ENCODE data around the gene RPTOR. TPM values are rescaled to one million over a fixed set of nuclear protein-coding genes. Genes with fewer than 3 reads are reported as not detected.
A peak's percentile ranks its signal among the peaks of the same experiment; 100 is the strongest.

The RPTOR gene
- total and polyA plus RNA-seq, 2 experiments from 2014 or later, result 13.2 to 37.9 TPM

- no peak overlapping the region for H3K27ac ChIP-seq
- H3K27me3 ChIP-seq, result no peaks in the 10 kb centered on the region
- no peaks in the 10 kb centered on the region for H3K36me3 ChIP-seq
- H3K4me1 ChIP-seq (ENCODE audit: low read depth), result peaks cover 10% of the 10 kb centered on the region
- no peaks in the 10 kb centered on the region for H3K9me3 ChIP-seq (ENCODE audit: low read depth)
- no peak for DNase-seq (ENCODE audit: low read depth in 1 of 2, low spot score in 1 of 2)
- H3K4me3 ChIP-seq, result no peak overlapping the region
- TF ChIP-seq CTCF (IDR thresholded peaks at IDR 0.05; ENCODE audit: low read depth, low read length), result no peak
Observed at GRCh38 chr17:80924807-80925610, 380.4 kb downstream of the RPTOR start.

DNA sequence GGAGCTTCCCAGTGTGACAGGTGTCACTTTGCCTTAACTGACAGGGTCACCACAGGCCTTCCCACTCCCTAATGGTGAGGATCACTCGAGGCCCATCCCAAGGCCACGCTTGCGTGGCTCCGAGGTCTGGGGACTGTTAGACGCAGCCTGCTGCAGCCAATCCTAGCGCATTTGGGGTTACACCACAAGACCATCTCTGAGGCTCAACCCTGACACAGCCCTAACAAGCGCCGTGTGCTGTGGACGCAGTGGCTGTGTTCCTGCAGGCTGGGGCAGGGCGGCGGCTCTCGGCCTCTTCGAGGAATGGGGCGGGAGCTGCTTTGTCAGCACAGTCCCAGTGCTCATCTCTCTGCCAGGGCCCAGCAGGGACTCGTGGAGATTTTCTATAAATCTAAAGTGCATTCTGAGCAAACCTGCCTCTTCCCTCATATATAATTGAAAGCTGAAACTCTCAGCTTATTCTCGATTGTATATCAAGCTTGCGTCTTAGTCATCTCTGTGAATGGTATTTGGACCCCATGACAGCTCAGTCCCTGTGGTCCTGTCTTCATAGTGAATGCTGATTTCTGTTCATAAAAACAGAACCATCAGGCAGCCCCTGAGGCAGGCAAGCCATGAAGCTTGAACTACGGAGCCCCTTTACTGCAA is 381.2 kb downstream of the RPTOR start:
- no peak for TF ChIP-seq CTCF (IDR thresholded peaks at IDR 0.05; ENCODE audit: low read depth, low read length)
- H3K4me3 ChIP-seq, result no peak overlapping the region
- no peak overlapping the region for H3K27ac ChIP-seq
- no peaks in the 10 kb centered on the region for H3K36me3 ChIP-seq
- no peak for DNase-seq (ENCODE audit: low read depth in 1 of 2, low spot score in 1 of 2)
- peaks cover 10% of the 10 kb centered on the region for H3K4me1 ChIP-seq (ENCODE audit: low read depth)
- H3K27me3 ChIP-seq, result no peaks in the 10 kb centered on the region
- H3K9me3 ChIP-seq (ENCODE audit: low read depth), result no peaks in the 10 kb centered on the region

- H3K9me3 ChIP-seq (ENCODE audit: low read depth), result no peaks in the 10 kb centered on the region
- no peak for DNase-seq (ENCODE audit: low read depth in 1 of 2, low spot score in 1 of 2)
- H3K27ac ChIP-seq, result no peak overlapping the region
- H3K36me3 ChIP-seq, result no peaks in the 10 kb centered on the region
- H3K4me1 ChIP-seq (ENCODE audit: low read depth), result peaks cover 10% of the 10 kb centered on the region
- no peak for TF ChIP-seq CTCF (IDR thresholded peaks at IDR 0.05; ENCODE audit: low read depth, low read length)
- no peak overlapping the region for H3K4me3 ChIP-seq
- H3K27me3 ChIP-seq, result no peaks in the 10 kb centered on the region
Observed at GRCh38 chr17:80926591-80927250, 382.1 kb downstream of the RPTOR start.

- Histone ChIP-seq H3K9me3 (ENCODE audit: low read depth) (no peaks in the 10 kb centered on the region), H3K4me1 (ENCODE audit: low read depth) (peaks cover 10% of the 10 kb centered on the region), H3K4me3 (no peak overlapping the region), H3K27ac (no peak overlapping the region), H3K27me3 (no peaks in the 10 kb centered on the region), H3K36me3 (no peaks in the 10 kb centered on the region)
- TF ChIP-seq CTCF (IDR thresholded peaks at IDR 0.05; ENCODE audit: low read depth, low read length), result peak; percentile 49
- peak; percentile 43 to 72 for DNase-seq (ENCODE audit: low read depth in 1 of 2, low spot score in 1 of 2)
Observed at GRCh38 chr17:80927791-80928216, 383.2 kb downstream of the RPTOR start.

DNA sequence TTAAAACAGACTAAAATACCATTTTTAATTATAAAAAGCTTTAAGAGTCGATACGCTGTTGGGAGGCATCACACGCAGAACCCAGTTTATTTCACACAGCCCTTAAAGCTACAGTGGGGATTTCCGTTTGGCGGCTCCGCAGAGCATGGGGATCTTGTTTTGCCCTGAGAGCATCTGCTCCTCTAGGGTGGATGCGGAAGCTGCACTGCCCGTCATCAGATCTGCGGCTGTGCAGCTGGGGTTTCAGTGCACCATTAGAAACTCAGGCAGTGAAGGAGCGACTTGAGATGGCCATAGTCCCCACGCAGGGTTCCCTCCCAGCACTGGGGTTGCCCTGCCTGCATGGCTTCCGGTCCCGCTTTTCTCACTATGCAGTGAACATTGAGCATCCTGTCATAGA is 384.8 kb downstream of the RPTOR start:
- no peak overlapping the region for H3K27ac ChIP-seq
- H3K36me3 ChIP-seq, result peaks cover 2% of the 10 kb centered on the region
- H3K9me3 ChIP-seq (ENCODE audit: low read depth), result no peaks in the 10 kb centered on the region
- H3K27me3 ChIP-seq, result no peaks in the 10 kb centered on the region
- no peak overlapping the region for H3K4me3 ChIP-seq
- no peak for DNase-seq (ENCODE audit: low read depth in 1 of 2, low spot score in 1 of 2)
- peaks cover 10% of the 10 kb centered on the region for H3K4me1 ChIP-seq (ENCODE audit: low read depth)
- TF ChIP-seq CTCF (IDR thresholded peaks at IDR 0.05; ENCODE audit: low read depth, low read length), result no peak

Measured in cardiac muscle cell (in vitro differentiated cells and primary cell).